GM12874 (cell line): ENCODE measurements around the gene MEOX2.
A peak's percentile ranks its signal among the peaks of the same experiment; 100 is the strongest.

Experiments
- TF ChIP-seq, protein P1 (sequence below): IDR thresholded peaks from 2 replicates; pipeline ENCODE4 v1.5.1; 2011; ENCODE audit warnings: low read depth, mild to moderate bottlenecking, control low read depth, low read length, moderate library complexity; ENCODE audit not compliant: insufficient read depth

Gene MEOX2

GRCh38 chr7:15686295-15686956 is at the start of gene MEOX2:
Gene MEOX2, minus strand, starts transcription at chr7:15686683. Its CDS starts 281 bp downstream, at chr7:15686402.
- TF ChIP-seq, protein P1, sequence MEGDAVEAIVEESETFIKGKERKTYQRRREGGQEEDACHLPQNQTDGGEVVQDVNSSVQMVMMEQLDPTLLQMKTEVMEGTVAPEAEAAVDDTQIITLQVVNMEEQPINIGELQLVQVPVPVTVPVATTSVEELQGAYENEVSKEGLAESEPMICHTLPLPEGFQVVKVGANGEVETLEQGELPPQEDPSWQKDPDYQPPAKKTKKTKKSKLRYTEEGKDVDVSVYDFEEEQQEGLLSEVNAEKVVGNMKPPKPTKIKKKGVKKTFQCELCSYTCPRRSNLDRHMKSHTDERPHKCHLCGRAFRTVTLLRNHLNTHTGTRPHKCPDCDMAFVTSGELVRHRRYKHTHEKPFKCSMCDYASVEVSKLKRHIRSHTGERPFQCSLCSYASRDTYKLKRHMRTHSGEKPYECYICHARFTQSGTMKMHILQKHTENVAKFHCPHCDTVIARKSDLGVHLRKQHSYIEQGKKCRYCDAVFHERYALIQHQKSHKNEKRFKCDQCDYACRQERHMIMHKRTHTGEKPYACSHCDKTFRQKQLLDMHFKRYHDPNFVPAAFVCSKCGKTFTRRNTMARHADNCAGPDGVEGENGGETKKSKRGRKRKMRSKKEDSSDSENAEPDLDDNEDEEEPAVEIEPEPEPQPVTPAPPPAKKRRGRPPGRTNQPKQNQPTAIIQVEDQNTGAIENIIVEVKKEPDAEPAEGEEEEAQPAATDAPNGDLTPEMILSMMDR, result no peak

DNA sequence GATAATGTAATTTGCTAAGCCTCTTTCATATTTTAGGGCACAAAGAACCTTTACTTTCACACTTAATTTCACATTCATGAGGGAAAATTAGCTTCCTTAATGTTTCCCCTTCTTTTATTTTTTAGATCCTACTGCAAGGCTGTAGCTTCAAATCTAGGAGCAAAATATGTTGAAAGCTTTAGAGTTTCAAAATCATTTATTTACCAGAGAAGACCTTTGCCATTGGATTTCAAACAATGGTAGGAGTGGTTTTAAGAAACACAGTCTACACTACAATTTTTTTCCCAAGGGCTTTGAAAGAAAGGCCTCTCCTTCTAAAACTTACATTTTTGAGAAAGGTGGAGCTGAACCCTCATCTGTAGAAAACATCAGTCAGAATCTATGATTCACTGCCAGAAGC is 43.3 kb upstream of the MEOX2 start:
- TF ChIP-seq, protein P1, result no peak

DNA sequence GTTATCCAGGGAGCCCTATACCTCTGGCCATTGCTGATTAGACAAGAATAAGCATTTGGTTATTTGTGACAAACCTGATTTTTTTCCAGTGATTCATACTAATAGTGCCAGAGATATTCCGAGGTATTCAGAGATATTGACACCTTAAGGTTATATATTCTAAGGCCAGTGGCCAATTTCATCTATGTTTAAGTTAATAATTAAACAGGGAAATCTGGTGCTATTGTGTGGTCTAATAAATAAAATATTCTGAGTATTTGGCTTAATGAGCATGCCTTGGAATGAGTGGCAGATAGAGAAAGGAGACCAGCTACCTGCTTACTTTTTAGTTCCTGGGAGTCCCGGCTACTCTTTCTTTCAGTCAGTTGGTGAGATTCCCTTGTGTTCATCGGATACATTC is 38.6 kb upstream of the MEOX2 start:
- TF ChIP-seq, protein P1, result no peak

- TF ChIP-seq, protein P1, result no peak
These were observed 37.4 kb upstream of the MEOX2 start for GRCh38 chr7:15723841-15724240.

DNA sequence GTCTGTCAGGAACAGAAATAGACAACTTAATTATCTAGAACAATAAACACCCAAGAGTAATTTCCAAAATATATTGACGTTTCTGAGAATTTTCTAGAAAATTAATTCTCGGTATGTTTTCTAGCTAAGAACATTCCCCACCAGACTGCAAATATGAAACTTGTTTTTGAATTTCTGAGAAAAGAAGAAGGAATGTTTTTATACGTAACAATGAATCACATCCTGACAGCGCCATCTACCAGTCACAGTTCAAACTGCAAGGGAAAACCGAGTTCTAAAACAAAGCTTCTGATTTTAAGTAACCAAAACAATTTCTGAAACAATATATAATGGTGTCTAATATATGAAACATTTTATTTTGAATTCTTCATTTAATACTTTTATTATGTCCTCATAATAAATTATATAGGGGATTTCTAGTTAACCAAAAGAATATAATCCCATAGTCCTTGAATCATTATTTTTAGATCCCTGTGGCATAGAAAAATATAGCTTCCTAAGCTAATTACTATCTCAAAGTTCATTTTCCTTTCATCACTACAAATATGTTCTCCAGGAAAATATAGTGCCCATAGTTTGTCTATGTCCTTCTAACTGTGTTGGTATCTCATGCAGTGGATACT is 34.5 kb upstream of the MEOX2 start:
- TF ChIP-seq, protein P1, result peak; percentile 49; the same call in 1 of the 2 replicates

DNA sequence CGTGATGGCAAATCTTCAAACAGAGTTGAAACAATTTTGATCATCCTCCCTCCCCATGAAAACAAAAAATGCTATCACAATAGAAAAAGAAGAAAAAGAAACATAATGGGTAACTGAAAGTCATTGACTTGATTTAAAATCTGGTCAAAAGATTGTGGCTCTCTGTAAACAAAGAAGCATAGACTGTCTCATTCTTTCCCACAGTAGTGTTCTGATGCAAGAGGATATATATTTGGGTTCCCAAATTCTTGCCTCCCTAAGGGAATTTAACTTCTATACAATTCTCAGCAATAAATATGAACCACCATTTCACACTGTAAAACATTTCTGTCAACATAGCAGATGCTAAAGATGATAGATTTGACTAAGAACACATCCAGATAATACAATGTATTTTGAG is 32.8 kb upstream of the MEOX2 start:
- TF ChIP-seq, protein P1, result no peak

GRCh38 chr7:15715435-15715834 is 29.0 kb upstream of the MEOX2 start:
- TF ChIP-seq, protein P1, result no peak
